Activated naive CD8-positive, alpha-beta T cell treated with anti-CD3 and anti-CD28 coated beads for 36 hours (primary cell): Measurements from ENCODE around the gene TEX29. TPM values are rescaled to one million over a fixed set of nuclear protein-coding genes. Genes with fewer than 3 reads are reported as not detected.

ENCODE experiments used
- DNase-seq: peaks from one replicate; pipeline ENCODE4 v3.0.0; 2021
- H3K27ac Mint-ChIP-seq: one replicate; pipeline ENCODE4 v1.8.0; 2022; ENCODE audit warnings: mild to moderate bottlenecking, moderate library complexity, mixed read lengths
- H3K27me3 Mint-ChIP-seq: one replicate; pipeline ENCODE4 v1.8.0; 2022; ENCODE audit warnings: mild to moderate bottlenecking, mixed read lengths
- H3K36me3 Mint-ChIP-seq: one replicate; pipeline ENCODE4 v1.8.0; 2021; ENCODE audit warnings: mild to moderate bottlenecking, mixed read lengths
- H3K4me1 Mint-ChIP-seq: one replicate; pipeline ENCODE4 v1.8.0; 2021; ENCODE audit warnings: mixed read lengths
- H3K4me3 Mint-ChIP-seq: one replicate; pipeline ENCODE4 v1.8.0; 2022; ENCODE audit warnings: mild to moderate bottlenecking, moderate library complexity, mixed read lengths
- H3K9me3 Mint-ChIP-seq: one replicate; pipeline ENCODE4 v1.8.0; 2022; ENCODE audit warnings: mixed read lengths
- total RNA-seq, 2 experiments: library from RNA; stranded (reverse); gene quantifications; one replicate each; pipeline ENCODE4 v1.2.3, GENCODE V29; 2021

Gene TEX29
- total RNA-seq, 2 experiments from 2014 or later: 0.46 TPM; not detected in 1

DNA sequence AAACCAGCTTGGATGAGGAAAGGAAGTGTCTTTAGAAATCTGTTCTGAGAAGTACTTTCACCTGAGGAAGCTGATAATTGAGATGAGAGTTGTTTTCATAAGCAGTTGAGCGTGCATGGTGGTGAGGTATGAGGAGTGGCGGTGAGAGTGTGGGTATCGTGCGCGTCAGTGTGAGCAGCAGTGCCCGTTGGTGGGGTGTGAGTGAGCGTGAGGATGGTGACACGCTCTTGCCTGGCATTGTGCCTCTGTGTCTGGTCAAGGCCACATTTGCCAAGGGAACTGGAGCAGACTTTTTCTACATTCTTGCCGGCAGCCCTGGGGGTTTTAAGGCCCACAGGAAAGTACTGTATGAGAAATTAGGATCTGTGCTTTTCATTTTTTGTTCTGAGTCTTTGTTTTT lies 36.5 kb upstream of the TEX29 start:
- Mint-ChIP-seq H3K4me1 (no peaks in the 10 kb centered on the region), H3K9me3 (no peaks in the 10 kb centered on the region), H3K27ac (no peak overlapping the region), H3K36me3 (peaks cover 18% of the 10 kb centered on the region), H3K4me3 (no peak overlapping the region), H3K27me3 (no peaks in the 10 kb centered on the region)
- DNase-seq: no peak

DNA sequence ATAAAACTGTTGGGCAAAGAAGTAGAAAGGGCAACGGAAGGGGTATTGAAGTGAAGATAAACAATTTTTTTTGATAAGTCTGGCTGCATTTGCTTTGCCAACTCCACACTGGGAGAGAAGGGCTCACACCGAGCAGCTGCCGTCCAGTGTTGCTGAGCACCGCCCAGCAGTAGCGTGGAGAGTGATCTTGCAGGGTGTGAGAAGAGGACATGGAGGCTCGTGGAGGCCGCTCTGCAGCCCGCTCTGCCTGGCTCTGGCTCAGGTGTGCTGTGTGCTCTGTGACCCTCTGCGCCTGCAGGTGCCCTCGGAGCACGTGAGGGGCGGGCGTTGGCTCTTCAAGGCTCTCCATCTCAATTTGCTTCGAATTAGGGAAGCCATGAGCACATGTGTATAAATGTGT lies 35.9 kb upstream of the TEX29 start:
- H3K27ac Mint-ChIP-seq: no peak overlapping the region
- no peaks in the 10 kb centered on the region for H3K9me3 Mint-ChIP-seq
- no peaks in the 10 kb centered on the region for H3K27me3 Mint-ChIP-seq
- H3K4me3 Mint-ChIP-seq: no peak overlapping the region
- DNase-seq: no peak
- H3K4me1 Mint-ChIP-seq: no peaks in the 10 kb centered on the region
- peaks cover 18% of the 10 kb centered on the region for H3K36me3 Mint-ChIP-seq

DNA sequence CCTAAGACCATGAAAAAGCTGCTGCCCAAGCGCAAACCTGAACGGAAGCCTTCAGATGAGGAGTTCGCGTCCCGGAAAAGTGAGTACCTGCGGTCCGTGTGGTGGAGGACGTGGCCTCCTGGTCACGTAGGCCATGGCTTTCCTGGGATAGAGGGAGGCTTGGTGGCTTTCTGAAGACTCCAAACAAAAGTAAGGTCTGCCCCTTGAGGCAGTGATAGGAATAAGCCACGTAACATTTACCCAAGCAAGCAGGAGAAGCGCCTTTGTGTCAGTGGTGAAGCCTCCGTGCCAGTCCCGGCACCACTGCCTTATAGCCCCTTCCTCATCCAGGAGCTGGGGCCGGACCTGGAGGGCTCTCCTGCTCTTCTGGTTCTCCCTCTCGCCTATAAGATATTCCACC lies 34.3 kb upstream of the TEX29 start:
- Mint-ChIP-seq H3K4me1 (no peaks in the 10 kb centered on the region), H3K4me3 (no peak overlapping the region), H3K36me3 (peaks cover 16% of the 10 kb centered on the region), H3K27me3 (no peaks in the 10 kb centered on the region), H3K9me3 (no peaks in the 10 kb centered on the region), H3K27ac (no peak overlapping the region)
- no peak for DNase-seq

DNA sequence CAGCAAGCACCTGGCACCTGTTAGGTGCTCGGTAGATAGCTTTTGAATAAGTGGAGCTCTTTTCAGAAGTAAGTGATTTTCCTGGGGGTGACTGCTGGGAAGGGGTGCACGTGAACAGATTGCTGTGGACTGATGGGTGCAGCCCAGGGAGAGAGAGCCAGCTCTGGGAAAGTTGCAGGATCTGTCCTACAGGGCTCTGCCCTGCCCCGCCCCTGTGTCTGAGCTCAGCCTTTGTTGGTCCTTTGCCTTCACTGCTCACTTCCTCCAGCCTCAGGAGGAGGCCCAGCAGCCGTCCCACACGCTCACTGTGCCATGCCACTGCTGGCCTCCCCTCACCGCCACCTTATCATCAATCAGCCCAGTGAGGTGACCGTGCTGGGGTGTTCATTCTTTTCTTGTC lies 33.7 kb upstream of the TEX29 start:
- DNase-seq: no peak
- H3K27me3 Mint-ChIP-seq: no peaks in the 10 kb centered on the region
- H3K4me3 Mint-ChIP-seq: no peak overlapping the region
- no peak overlapping the region for H3K27ac Mint-ChIP-seq
- H3K4me1 Mint-ChIP-seq: no peaks in the 10 kb centered on the region
- peaks cover 16% of the 10 kb centered on the region for H3K36me3 Mint-ChIP-seq
- no peaks in the 10 kb centered on the region for H3K9me3 Mint-ChIP-seq

DNA sequence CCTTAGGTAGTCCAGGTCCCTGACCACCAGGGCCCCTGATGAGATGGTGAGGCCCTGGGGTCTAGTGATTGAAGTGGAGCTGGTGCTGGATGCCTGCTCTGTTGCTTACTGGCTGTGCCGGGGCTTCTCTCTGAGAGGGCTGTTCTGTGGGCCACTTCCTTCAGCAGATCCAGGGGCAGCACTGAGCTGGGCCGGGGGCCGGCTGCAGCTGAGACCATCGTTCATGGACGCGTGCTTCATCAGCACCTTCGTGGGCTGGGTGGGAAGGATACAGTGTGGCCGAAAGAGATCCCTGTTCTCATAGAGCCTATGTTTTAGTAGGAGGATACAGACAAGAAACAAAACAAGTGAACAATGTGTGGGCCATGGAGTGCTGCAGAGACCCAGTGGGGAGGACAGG lies 33.2 kb upstream of the TEX29 start:
- Mint-ChIP-seq H3K36me3 (peaks cover 20% of the 10 kb centered on the region), H3K27me3 (no peaks in the 10 kb centered on the region)
- DNase-seq: no peak

DNA sequence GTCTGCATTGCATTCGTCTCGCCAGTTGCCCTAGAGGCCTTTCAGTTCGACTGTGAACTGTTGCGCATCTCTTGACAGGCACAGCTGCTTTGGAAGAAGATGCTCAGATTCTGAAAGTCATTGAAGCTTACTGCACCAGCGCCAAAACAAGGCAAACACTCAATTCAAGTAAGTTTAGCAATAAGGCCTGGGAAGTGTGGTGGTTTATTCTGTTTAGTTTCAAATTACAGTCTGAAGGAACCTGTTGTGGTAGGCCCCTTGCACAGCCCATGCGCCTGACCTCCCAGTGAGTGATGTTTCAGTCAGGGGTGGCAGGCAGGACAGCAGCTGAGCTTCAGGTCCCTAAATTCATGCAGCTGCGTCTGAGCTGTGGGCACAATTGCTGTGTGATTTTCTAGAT lies 32.2 kb upstream of the TEX29 start:
- Mint-ChIP-seq H3K27me3 (no peaks in the 10 kb centered on the region), H3K4me1 (no peaks in the 10 kb centered on the region), H3K4me3 (no peak overlapping the region), H3K9me3 (no peaks in the 10 kb centered on the region), H3K36me3 (peaks cover 23% of the 10 kb centered on the region), H3K27ac (no peak overlapping the region)
- DNase-seq: no peak

More for the DNA sequence above, 33.2 kb upstream of the TEX29 start:
- no peaks in the 10 kb centered on the region for H3K4me1 Mint-ChIP-seq
- H3K9me3 Mint-ChIP-seq: no peaks in the 10 kb centered on the region
- no peak overlapping the region for H3K27ac Mint-ChIP-seq
- no peak overlapping the region for H3K4me3 Mint-ChIP-seq

DNA sequence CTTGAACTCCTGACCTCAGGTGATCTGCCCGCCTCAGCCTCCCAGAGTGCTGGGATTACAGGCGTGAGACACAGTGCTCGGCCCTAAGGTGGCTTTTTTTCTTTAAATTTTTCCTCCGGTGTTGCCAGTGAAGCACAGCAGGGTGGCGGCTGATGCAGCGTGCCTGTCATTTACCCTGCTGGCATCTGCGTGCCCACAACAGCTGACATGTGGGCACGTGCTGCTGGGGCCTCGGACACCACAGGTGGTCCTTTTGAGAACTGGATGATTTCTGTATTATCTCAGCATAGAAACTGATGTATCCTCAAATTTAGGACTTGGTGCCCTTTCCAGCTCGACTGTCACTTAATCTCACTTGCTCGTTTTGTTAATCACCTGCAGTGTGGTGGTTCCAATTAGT lies 31.2 kb upstream of the TEX29 start:
- Mint-ChIP-seq H3K4me1 (no peaks in the 10 kb centered on the region), H3K27ac (no peak overlapping the region), H3K4me3 (no peak overlapping the region), H3K36me3 (peaks cover 15% of the 10 kb centered on the region), H3K9me3 (no peaks in the 10 kb centered on the region), H3K27me3 (no peaks in the 10 kb centered on the region)
- DNase-seq: no peak

DNA sequence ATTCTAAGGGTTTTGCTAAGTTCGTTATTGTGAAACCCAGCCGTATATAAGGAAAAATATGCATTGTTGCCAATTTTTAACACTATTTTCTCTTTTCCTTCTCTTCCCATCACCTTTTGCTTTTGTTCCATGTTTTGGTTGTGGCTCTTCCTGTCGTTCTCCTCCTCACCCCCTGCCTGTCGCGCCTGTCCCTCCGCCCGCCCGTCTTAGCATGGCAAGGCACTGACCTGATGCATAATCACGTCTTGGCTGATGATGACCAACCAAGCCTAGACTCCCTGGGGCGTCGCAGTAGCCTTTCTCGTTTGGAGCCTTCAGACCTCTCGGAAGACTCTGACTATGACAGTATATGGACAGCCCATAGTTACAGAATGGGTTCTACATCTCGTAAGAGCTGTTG lies 28.5 kb upstream of the TEX29 start:
- Mint-ChIP-seq H3K4me3 (no peak overlapping the region), H3K27me3 (no peaks in the 10 kb centered on the region), H3K36me3 (peaks cover 7% of the 10 kb centered on the region), H3K4me1 (peaks cover 12% of the 10 kb centered on the region), H3K9me3 (no peaks in the 10 kb centered on the region), H3K27ac (no peak overlapping the region)
- no peak for DNase-seq

DNA sequence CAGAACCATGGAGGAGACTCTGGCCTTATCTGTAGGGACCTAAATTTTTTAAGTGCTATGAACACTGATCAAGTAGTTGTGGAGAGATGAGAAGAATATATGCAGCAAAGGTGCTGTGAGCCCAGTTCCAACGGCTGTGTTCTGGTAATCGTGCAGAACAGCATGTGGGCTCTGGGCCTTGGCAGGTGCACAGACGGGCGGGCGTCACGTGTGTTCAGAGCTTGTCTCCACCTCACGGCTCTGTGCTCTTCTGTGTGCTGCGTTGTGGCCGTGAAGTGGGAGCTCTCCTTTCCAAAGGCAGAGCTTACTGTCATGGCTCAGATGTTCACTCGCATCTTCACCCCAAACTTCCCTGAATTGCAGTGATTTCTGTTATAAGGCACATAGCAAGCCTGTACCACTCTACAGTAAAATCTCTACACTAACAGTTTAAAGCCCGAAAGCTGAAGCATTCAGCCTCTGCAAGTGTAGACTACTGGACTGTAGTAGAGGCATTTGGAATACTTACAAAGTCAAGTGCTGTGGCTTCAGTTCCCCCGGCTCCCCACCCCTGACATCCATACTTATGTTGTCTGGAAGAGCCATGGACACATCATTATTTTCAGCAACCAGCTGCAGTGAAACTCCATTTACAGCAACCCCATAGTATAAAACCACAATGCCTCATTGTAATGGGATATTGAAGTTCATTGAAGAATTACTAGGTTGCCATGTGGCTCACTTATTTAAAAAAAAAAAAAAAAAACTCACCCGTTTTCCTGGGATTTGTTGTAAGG lies 27.5 kb upstream of the TEX29 start:
- Mint-ChIP-seq H3K4me3 (no peak overlapping the region), H3K27me3 (no peaks in the 10 kb centered on the region), H3K27ac (no peak overlapping the region), H3K9me3 (no peaks in the 10 kb centered on the region), H3K4me1 (peaks cover 12% of the 10 kb centered on the region), H3K36me3 (peaks cover 7% of the 10 kb centered on the region)
- no peak for DNase-seq

DNA sequence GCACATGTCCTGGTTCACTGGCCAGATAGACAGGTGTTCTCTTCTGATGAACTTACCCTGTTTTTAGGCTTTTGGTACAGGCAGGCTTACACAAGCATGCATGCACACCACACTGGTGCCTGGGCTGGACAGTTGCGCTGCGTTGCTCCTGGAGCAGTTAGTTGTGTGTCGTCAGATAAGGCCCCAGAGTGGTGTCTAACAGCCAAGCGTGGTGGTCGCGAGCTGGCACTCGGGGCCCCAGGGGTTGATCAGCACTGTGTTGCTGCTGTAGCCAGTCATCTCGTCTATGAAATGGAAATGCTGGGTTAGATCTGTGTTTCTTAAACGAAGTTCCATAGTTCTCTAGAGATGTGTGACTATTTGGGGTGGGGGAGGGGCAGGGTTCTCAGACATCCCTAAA lies 24.6 kb upstream of the TEX29 start:
- no peaks in the 10 kb centered on the region for H3K27me3 Mint-ChIP-seq
- DNase-seq: no peak
- peak overlapping the region; percentile 34 for H3K27ac Mint-ChIP-seq
- H3K36me3 Mint-ChIP-seq: peaks cover 7% of the 10 kb centered on the region
- H3K4me3 Mint-ChIP-seq: no peak overlapping the region
- peaks cover 12% of the 10 kb centered on the region for H3K4me1 Mint-ChIP-seq
- H3K9me3 Mint-ChIP-seq: no peaks in the 10 kb centered on the region

DNA sequence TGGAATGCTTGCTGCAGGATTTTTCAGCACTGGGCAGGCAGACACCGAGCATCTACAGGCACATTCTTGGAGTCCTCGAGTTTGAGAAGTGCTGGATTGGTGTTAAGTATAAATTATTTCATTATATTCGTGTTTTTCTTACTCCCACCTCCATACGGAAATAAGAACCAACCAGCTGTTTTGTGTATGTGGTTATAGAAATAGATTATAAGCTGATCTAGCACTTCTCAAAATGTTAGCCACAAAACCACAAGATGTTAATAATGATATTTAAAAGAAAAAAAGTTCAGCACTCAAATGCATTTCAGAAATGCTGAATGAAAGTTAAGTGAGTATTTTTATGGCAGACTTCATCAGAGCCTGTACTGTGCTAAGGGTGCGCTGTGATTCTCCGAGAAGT lies 24.0 kb upstream of the TEX29 start:
- Mint-ChIP-seq H3K36me3 (peaks cover 10% of the 10 kb centered on the region), H3K27me3 (no peaks in the 10 kb centered on the region), H3K9me3 (no peaks in the 10 kb centered on the region), H3K4me3 (no peak overlapping the region), H3K27ac (no peak overlapping the region), H3K4me1 (peaks cover 12% of the 10 kb centered on the region)
- DNase-seq: no peak

DNA sequence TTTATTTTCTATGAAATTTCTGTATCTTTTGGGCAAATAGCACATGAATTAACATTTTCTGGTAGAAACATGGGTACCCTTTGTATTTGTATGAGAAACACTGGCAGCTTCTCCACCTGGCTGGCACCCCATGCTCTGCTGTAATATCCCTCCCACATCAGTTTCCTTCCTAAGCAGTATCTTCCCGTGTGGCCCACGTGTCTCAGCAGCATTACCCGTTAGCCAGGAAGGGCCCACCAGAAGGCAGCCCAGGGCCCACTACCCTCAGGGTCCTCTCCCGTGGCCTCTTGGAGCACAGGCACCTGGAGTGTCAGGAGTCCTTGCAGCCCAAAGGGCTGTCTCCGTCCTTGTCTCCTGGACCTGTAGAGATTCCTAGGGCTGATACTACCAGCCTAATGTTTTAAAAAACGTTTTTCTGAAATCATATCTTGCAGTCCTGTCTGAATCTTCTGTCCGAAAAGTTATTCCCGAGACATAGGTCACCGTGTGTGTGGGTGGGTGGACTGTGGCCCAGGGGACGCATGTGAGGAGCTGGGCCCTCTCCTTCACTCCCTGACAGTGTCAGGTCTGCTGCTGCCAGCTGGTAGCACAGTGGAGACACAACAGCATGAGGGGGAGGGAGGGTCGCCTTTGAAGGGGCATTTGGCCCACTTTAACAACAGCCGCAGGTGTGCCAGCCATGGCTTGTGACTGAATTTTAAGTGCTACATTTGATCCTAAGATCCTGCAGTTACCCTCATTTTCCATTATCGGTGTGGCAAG lies 22.0 kb upstream of the TEX29 start:
- DNase-seq: no peak
- Mint-ChIP-seq H3K27me3 (no peaks in the 10 kb centered on the region), H3K36me3 (peaks cover 16% of the 10 kb centered on the region)

DNA sequence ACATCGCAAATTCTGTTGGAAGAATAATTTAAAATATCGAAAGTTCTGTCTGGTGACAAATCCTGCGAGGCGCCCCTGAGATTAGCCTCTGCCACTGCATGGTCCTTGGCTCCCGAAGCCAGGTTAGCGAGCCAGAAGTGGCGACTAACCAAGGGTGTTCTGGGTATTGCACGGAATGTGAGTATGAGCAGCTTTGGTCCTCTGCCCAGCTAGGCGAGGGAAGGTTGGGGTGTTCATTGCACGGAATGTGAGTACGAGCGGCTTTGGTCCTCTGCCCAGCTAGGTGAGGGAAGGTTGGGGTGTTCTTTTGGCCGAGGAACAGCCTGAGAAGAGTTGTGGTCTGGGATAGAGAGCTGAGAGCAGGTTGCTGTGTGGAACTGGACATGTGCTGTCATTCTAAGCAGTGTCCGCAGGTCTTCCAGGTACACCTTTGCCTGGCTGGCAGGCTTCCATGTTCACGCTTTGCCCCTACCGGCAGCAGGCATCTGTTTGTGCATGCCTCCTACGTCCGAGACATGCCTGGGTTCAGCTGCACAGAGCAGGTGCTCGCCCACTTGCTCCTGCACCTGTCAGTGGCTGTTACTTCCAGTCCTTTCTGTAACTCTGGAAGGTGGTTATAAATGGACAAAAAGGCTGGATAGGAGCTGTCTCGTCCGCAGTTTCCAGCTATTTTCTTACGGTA lies 18.3 kb upstream of the TEX29 start:
- H3K4me1 Mint-ChIP-seq: no peaks in the 10 kb centered on the region
- no peaks in the 10 kb centered on the region for H3K27me3 Mint-ChIP-seq
- H3K4me3 Mint-ChIP-seq: no peak overlapping the region
- H3K36me3 Mint-ChIP-seq: peaks cover 51% of the 10 kb centered on the region
- H3K27ac Mint-ChIP-seq: no peak overlapping the region
- no peaks in the 10 kb centered on the region for H3K9me3 Mint-ChIP-seq
- no peak for DNase-seq

More for the DNA sequence above, 22.0 kb upstream of the TEX29 start:
- Mint-ChIP-seq H3K4me1 (peaks cover 12% of the 10 kb centered on the region), H3K4me3 (no peak overlapping the region), H3K9me3 (no peaks in the 10 kb centered on the region), H3K27ac (no peak overlapping the region)

DNA sequence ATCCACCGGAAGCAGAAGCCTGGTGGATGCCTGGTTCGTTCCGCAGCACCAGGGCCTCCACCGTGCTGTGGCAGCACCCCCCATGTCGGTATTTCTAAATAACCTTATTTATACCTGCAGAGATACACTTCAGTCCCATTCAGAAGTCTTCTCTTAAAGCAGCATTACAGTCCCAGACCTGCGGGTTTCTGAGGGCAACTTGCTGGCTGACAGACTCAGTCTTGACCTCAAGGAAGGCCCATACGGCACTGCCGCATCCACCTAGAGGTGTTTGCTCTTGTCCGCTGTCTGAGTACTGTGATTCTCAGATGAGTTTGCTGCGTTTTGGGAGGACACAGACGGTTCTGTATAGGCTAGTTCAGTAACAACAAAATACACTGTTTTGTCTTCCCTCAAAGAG lies 16.9 kb upstream of the TEX29 start:
- Mint-ChIP-seq H3K27me3 (no peaks in the 10 kb centered on the region), H3K36me3 (peaks cover 59% of the 10 kb centered on the region), H3K9me3 (no peaks in the 10 kb centered on the region), H3K4me3 (no peak overlapping the region), H3K27ac (no peak overlapping the region), H3K4me1 (no peaks in the 10 kb centered on the region)
- no peak for DNase-seq

DNA sequence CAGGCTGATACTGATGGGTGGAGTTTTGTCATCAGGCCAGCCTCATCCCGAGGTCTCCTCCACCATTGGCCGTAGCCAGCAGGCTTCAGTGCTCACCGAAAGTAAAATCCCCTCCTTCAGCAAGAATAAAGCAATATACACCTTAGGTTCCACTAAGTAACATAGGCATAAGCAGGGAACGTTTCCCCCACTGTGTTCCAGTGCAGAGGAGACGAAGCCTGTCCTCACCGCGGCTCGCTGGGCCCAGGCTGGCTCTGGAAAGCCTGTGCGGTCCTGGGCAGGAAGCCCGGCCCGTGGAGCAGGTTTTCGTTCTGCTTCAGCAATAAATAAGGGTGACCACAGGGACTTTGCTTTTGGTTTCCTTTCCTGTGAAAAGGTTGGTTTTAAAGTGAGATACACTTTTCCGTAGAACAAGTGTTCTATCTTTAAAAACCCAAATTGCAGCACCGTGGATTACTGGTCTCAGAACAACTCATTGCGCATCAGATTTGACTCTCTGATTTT lies 16.3 kb upstream of the TEX29 start:
- Mint-ChIP-seq H3K4me3 (no peak overlapping the region), H3K9me3 (no peaks in the 10 kb centered on the region), H3K4me1 (no peaks in the 10 kb centered on the region), H3K27me3 (no peaks in the 10 kb centered on the region), H3K36me3 (peaks cover 63% of the 10 kb centered on the region), H3K27ac (no peak overlapping the region)
- DNase-seq: no peak
